GM18873 (cell line): ENCODE results near the gene KANSL1.
"Not testable (repeated sequence)": the region's sequence is repeated elsewhere in the genome, so short reads cannot be mapped to it uniquely, and the experiment has no call there.

ENCODE experiments used
- ATAC-seq: cut with Tn5 transposase; IDR thresholded peaks from one replicate; pipeline ENCODE4 v1.9.1; 2021; ENCODE audit warnings: mild to moderate bottlenecking, moderate library complexity, moderate number of reproducible peaks; ENCODE audit not compliant: unreplicated experiment, low FRiP score

Gene KANSL1

DNA sequence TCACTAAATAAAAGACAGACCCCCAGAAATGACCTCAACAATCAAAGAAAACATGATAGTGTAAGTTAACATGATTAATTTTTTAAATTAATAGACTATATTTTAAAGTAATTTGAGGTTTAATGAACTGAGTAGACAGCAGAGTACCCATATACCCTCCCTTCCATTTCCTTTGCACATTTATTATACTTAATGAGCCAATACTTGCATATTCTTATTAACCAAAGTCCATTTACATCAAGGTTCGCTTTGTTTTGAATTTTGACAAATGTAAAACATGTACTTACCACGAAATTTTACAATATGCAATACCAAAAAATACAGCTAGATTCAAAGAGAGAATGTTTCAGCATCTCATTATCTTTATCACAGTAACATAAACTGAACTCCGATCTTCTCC is 72.7 kb downstream of the KANSL1 start:
- ATAC-seq = no peak

DNA sequence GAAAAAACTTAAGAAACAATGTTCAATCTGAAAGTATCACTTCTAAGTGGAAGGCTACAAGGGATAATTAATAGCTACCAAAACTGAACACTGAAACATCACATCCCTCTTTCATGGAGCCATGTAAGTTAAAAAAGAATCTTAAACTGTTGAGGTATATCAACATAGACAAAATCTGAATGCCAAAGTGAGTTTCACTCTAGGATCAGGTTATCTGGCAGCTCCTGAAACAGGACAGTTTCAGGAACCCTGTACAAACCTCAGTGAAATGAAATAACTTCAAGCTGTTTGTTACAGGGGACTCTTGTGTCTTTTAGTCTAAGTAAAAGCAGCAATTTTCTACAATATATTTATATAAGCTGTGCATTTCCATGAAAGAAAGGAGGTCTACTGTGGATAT is 73.2 kb downstream of the KANSL1 start:
- ATAC-seq = no peak

DNA sequence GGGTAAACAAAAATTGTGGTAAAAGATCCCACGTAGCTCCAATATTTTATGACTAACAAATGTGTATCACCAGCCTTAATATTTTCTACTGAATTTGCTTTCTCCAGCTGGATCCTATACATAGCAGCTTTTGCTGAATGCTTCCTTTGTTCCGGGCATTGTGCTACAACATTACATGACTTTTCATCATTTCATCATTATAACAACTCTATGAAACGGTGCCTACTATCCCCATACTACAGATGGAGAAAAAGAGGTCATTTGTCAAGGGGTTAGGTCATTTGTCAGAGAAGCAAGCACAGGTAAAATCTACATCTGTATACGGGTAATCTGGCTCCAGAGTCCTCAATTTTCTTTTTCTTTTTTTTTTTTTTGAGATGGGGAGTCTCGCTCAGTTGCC is 74.3 kb downstream of the KANSL1 start:
- ATAC-seq = no peak

DNA sequence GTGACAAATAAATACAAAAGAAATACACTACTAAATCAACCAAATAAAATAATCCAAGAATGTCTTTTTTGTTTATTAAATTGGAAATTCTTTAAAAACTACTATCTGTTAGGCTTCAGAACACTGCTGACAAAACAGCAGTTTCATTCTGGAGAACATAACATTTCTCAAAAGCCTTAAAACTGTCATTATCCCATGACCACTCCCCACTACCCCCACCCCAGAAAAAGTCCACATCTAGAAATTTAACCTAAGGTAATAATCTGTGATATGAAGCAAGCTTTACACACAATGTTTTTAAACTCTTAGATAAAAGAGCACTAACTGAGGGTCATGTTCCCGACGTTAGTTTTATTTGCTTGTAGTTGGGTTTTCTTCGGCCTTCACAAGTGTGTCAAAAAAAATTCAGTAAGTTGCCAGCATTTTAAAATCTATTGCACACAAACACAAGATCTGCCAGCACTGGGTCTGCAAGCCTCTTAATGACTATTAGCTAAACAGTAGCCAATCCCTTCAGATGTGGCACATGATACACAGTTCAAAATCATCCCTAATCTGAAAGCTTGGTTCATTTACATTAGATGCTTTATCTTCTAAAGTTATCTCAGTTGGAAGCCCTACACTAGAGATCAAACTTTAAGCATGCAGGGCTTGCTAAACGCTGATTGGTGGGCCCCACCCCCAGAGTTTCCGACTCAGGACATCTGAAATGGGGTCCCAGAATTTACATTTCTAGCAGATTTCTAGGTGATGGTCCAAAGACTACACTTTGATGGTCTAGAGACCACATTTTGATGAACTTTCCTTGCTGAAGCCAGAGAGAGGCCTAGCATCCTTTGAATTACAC is 75.2 kb downstream of the KANSL1 start:
- ATAC-seq = no peak

DNA sequence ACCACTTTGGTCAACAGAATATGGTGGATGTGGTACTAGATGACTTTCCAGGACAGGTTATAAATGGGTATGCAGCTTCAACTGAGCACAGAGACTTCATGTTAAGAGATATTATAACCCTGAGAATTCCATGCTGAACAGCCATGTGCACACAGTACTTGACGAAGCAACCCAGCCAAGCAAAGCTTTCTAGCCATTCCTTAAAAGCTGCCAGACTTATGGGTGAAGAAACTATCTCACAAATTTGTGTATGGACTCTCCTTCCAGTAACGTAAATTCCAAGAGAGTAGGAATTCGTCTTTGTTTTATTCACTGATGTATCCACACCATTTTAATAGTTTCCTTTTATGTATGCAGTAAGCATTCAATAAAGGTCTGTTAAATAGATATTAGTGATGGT is 76.1 kb downstream of the KANSL1 start:
- ATAC-seq = no peak

DNA sequence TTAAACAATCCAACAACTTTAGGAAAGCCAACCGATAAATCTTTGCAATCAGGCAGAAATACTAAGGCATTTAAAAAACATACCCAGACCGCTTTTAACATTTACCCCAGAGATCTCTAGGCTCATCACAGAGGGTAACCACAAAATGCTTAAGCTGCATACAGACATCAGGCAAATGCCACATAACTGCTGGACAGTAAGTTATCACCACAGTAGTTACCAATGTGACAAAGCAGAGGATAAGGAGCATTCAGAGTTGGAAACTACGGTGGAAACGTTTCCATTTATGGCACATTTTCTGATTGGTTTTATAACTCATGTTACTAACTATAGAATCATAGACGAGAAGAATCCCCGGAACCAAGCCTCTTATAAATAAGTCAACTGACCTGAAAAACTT is 77.5 kb downstream of the KANSL1 start:
- no peak for ATAC-seq

DNA sequence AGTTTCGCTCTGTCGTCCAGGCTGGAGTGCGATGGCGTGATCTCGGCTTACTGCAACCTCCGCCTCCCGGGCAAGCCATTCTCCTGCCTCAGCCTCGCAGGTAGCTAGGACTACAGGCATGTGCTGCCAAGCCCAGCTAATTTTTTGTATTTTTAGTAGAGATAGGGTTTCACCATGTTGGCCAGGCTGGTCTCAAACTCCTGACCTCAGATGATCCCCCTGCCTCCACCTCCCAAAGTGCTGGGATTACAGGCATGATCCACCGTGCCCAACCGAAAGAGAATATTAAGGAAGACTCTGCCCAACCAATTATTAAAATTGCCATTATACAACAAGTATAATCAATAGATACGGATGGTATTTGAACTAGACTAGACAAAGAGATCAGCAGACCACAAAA is 82.0 kb downstream of the KANSL1 start:
- ATAC-seq = not testable (repeated sequence)

DNA sequence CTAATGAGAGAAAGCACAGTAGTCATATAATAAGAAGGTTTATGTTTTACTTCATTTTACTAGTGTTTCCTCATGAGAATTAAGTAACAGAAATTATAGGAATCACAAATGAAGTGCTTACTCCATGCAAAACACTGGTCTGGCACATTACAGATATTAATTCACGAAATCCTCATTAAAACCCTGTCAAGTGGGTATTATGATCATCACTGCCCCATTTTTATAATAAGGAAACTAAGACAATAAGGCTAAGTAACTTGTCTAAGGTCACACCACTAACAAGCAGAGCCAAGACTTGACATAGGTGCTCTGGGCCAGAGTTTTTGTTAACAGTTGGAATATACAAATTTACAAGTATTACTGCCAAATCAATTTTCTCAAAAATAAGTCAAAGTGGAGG is 83.0 kb downstream of the KANSL1 start:
- ATAC-seq = no peak

DNA sequence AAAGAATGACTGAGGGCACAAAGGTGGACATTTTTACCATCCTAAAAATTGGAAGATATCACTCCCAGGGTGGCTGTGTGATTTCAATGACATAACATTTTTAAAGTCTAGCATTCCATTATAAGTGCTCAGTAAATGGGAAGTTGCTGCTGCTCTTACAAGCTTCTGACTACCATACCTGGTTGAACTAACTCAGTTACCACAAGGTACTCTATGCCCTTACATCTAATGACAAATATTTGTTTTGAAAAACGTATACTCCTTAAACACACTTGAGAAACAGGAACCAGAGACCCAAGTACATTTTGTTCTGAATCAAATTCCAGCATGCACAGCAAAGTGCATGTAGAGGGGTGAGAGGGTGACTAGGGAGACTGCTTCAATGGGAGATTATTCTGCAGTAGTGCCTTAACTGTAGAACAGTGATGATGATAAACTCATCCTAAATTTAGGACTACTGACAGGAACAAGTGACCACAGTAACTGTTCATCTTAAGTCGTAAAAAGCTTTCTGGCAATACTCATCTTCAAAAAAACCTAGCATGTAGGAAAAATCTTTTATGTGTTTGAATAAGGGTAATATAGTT is 83.5 kb downstream of the KANSL1 start:
- no peak for ATAC-seq

DNA sequence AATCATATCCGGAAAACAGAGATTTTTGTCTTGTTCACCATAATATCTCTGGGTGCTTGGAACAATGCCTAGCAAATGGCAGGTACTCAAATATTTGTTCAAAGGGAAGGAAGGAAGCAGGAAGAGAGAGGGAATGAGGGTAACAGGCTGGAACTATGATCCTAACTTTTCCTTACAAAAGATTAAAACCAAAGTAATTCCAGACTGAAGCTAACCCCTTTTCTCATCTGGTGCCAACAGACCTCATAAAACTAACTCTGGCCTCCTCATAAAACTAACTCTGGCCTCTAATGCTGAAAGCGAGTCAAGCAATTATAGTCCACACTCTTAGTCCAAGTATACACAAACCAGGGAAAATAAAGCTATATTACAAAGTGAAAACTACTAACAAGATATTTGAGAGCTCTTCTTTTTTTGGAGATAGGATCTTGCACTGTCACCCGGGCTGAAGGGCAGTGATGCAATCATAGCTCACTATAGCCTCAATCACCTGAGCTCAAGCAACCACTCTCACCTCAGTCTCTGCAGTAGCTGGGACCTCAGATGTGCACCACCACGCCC is 84.6 kb downstream of the KANSL1 start:
- no peak for ATAC-seq

DNA sequence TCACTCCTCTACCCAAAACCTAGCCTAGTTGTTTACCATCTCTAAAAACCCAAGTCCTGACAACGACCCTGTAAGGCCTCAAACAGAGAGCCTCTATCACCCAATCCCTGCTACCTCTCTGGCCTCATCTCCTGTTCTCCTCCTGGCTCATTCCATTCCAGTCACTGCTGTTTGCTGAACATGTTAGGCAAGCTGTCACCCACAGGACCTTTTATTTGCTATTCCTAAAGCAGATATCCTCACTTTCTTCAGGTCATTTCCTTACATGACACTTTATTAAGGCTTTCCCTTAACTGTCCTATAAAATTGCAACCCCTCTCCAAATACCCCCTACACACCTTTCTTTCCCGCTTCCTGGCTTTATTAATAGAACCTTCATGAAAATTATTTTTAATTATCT is 85.1 kb downstream of the KANSL1 start:
- ATAC-seq = no peak

DNA sequence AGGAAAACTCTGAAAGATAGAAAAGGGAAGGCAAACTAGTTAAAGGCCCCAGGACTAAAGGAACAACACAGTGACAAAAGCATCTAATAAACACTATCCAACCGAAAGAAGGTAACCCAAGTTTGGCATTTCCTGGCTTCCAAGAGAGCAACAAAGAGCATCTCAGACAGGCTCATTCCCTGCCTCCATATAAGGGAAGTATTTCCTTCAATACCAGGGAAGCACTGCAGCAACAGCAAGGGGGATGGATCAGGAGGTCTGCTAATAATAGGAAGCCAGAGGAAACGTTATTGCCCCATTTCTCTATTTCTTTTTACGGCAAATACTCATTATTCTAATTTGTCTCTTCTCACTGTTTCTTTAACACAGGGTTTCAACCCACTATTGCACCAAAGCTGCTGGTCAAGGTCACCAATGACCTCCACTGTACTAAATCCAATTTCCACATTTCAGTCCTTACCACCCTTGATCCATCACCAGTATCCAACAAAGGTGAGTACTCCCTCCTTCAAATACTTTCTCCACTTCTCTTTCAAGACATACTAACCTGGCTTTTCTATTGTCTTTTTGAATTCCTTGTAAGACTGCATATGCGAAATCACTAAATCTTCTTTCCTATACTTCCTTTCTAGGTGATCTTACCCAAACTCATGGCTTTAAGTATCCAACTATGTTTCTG is 86.1 kb downstream of the KANSL1 start:
- ATAC-seq = no peak

DNA sequence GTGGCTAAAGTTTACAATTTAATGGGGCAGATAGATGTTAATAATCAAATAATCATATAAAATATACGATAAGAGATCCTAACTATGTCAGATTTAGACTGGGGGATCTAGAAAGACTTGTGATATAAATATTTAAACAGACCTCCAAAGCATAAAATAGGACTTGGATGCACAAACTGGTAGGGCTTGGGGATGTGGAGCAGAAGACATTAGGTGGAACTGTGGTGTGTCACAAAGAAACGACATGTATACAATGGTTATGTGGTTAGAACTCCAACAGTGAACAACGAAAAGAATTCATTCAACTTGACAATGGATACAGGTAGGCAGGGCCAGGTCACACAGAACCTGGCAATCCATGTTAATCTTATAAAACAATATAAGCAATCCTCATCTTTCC is 90.4 kb downstream of the KANSL1 start:
- not testable (repeated sequence) for ATAC-seq

DNA sequence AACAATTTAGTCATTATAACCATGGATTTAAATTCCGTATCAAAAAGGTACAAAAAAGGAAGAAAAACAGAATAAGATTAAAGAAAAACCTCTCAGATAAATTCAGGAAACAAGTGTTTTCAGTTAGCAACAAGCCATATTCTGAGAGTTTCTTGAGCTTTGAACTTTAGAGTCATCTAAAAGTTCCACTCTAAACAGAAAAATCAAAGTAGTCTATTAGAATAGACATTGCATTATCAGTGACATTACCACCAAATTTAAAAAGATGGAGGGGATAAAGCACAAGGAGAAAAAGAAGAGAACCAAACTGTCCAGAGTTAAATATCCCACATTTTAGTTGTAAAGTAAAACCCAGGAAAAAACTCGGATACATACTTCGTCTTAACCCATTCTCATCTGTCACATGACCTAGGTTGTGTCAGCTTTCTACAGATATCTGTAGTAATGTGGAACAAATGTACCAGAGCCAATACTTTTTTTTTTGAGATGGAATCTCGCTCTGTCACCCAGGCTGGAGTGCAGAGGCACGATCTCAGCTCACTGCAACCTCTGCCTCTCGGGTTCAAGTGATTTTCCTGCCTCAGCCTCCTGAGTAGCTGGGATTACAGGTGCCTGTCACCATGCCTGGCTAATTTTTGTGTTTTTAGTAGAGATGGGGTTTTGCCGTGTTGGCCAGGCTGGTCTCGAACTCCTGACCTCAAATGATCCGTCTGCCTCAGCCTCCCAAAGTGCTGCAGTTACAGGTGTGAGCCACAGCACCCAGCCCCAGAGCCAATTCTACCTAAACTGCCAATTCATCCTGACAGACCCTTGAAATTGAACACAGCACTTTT is 91.2 kb downstream of the KANSL1 start:
- ATAC-seq = not testable (repeated sequence)

DNA sequence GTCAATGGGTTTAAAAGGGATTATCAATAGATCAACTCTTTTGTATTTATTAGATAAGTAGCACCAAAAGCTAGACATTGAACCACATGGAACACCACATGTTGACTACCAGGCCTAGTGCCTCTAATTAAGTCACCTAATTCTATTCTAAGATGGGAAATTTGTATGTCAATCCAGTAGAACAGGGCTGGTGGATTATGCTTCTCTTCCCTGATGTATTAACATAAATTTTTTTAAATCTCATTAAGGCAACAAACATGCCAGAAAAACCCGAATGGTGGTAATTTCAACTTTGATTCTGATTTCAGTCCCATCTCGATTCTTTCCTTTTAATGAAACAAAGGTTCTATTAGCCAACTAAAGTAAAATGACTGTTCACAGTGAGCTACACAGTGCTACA is 92.6 kb downstream of the KANSL1 start:
- ATAC-seq = no peak

DNA sequence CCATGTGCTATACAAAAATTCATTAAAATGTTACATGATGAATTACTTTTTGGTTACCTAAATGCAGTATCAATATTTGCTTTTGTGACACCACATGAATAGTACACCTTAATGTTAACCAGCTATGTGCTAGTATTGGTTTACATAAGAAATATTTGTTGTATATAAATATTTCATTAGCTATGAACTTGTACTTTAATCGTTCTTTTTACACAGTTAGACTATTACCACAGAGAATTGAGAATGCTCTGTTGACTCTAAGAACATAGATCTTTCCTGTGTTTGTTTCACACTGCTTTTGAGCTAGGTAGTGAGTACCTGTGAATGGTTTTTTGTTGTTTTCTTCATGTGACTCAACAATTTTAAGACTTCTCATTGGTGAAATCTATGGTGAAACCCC is 93.4 kb downstream of the KANSL1 start:
- ATAC-seq = no peak

DNA sequence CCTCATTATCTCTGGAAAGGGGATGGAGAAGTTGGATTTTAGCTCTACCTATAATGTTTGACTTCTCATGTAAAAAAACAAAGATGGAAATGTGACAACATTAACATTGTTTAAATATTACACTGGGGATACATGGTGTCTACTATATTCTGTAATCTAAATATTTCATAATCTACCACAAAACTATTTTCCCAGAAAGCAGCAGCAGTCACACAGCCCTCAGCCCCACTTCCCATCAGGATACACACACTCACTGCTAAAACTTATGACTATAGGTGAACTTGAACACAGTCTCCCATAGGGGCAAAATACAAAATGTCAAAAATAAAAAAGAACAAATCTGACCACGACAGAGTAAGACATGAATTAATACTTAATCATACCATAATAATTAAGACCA is 95.7 kb downstream of the KANSL1 start:
- ATAC-seq = no peak

DNA sequence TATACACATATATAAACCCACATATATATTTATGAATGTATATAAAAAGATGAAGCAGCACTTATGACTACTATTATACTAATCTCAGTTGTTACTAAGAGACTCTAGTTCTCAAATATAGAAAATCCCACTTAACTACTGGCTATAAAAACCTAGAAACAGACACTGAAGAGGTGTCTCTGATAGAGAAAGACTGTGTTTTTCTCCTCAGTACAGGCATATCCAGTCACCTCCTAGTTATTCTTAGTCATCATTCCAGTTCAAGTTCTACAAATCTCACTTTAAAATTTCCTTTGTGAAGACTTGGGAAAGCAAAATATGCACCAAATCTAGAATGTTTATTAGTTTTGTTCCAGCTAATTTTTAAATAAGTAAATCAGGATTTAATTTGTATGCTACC is 100.2 kb downstream of the KANSL1 start:
- ATAC-seq = no peak

DNA sequence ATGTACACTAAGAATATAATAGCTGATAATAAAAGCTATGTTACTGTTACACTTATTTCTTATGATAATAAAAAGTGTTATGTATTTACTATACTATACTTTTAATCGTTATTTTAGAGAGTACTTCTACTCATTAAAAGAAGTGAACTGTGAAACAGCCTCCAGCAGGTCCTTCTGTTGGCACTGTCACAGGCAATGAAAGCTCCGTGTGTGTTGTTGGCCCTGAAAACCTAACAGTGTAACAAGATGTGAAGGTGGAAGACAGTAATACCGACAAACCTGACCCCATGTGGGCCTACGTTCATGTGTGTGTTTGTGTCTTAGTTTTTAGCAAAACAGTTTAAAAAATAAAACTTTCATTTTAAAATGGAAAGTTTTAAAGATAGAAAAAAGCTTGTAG is 102.4 kb downstream of the KANSL1 start:
- ATAC-seq = no peak

DNA sequence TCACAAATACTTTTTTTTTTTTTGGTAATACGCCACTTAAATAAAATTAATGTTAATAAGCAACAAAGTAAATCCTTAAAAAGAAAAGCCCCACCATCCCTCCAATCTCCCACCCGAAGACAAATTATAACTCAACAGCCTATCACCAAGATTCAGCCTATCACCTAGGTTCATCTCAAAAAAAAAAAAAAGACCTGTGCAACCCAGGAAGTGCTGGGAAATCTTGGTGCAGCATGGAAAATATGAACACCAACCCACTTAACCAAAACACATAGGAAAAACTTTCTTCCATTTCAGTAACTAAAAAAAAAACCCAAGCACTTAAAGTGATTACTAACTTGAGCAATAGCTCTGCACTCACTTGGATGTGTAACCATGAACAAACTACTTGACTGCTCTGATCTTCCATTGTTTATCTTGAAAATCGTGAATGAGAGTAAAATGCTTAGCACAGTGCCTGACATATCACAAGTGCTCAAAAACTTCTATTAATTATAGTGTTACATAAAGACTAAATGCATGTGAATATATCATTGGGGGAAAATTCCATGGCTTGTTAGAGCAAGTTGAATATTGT is 103.8 kb downstream of the KANSL1 start:
- no peak for ATAC-seq
